Stimulated activated CD8-positive, alpha-beta memory T cell treated with anti-CD3 and anti-CD28 coated beads, Interleukin-12 subunit alpha, Interleukin-12 subunit beta, amount 100 ng/mL, for 1 hour (primary cell): ENCODE results near the gene RANGAP1.

ENCODE experiments used
- DNase-seq: peaks from one replicate; pipeline ENCODE4 v3.0.0-alpha.2; 2020; ENCODE audit warnings: low read depth

The RANGAP1 gene, protein sequence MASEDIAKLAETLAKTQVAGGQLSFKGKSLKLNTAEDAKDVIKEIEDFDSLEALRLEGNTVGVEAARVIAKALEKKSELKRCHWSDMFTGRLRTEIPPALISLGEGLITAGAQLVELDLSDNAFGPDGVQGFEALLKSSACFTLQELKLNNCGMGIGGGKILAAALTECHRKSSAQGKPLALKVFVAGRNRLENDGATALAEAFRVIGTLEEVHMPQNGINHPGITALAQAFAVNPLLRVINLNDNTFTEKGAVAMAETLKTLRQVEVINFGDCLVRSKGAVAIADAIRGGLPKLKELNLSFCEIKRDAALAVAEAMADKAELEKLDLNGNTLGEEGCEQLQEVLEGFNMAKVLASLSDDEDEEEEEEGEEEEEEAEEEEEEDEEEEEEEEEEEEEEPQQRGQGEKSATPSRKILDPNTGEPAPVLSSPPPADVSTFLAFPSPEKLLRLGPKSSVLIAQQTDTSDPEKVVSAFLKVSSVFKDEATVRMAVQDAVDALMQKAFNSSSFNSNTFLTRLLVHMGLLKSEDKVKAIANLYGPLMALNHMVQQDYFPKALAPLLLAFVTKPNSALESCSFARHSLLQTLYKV

DNA sequence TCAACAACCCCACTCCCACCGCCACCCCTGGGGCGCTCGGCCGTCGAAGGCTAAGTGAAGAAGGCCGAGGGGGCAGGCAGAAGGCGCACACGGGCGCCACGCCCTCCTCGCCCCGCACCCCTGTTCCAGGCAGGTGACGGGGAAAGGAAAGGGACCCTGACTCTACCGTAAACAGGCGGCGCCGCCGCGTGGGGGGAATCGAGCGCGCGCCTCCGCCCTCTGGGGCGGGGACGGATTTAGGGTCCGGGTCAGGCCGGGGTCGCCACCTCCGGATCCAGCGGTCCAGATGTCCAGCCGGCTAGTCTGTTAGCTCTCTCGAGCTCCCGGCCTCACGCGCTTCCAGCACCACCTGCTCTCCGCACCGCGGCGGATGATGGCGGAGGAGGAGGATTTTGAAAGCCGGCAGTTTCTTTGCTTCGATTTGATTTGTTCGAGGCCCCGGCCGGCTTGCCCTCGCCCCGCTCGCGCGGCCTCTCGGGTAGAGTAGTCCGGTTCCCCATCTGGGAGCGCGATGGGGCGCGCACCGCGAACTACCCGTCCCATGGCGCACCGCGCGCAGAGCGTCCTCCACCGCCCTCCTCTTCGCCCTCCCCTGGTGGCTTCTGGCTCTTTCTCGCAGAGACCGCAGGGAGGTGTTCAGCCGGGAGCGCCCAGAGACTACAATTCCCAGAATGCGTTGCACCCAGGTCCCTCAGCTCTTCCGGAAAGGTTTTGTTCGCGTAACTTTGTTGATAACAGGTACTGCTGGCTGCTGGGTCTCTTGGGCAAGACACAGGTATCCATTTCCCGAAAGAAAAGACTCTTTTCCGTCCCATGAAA is at the start of gene RANGAP1:
Gene RANGAP1, minus strand, starts transcription at position 368 of the 819 bp plus-strand sequence. CDS start 5,143 bp downstream, outside the sequence.
- peak; percentile 96 for DNase-seq

DNA sequence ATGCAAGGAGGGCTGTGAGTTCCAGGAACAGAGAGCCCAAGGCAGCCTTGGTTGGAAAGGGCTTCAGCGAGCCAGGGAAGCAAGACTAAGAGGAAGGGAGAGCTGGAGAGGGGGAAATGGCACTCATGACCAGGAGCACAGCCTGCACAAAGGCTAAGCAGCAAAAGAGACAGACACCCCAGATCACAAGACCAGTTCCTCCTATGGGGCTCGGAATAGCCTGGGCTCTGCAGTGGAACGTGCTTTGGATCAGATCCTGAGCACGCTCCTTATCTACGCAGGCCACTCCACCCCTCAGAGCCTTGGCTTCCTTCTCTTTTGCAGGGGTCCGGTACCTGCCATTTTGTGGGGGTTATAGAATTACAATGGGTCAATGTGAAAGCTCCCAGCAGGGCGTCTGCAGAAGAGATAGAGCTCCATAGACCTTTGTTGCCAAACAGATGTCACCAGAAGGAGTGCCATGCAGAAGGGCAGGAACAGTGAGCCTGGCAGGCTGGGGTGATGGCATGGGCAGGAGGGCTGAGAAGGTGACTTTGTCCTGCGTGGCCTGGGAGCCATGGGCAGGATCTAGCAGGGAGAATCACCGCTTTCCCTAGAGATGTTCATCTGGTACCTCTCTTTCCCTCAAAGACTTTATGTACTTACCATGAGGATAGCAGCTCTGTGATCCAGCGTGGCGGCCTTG is 49.1 kb upstream of the RANGAP1 start:
- DNase-seq: no peak

DNA sequence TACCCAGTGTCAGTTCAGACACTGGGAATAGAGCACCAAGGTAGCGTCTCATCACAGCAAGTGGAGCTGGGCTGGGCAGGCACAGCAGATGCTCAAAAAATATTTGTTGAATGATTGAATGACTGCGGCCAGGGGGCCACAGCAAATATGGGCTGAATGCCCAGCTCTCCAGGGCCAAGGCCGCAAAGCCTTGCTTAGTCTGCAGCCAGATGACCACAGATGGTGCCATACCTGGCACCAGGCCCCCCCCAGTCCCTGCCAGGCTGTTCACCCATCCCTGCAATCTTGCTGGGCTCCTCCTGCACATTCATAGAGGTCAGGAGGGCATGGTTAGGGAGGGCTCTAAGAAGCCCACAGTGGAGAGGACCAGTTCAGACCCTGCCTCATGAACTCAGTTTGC is 48.2 kb upstream of the RANGAP1 start:
- DNase-seq: no peak

DNA sequence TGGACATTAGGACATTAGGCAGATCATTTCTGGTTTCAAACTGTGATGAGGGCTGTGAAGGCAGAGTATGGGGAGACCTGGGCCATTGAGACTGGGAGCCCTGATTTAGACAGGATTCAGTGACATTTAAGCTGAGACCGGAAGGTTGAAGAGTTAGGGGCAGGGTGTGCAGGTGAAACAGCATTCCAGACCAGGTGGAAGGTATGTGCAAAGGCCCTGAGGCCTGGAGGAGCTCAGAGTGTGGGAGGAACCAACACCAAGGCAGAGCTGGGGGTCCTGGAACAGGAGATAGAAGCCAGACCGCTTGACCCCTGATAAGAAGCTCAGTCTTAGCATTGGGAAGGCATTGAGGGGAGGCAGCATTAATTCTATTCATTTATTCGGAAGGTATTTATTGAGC is 47.8 kb upstream of the RANGAP1 start:
- DNase-seq: no peak

DNA sequence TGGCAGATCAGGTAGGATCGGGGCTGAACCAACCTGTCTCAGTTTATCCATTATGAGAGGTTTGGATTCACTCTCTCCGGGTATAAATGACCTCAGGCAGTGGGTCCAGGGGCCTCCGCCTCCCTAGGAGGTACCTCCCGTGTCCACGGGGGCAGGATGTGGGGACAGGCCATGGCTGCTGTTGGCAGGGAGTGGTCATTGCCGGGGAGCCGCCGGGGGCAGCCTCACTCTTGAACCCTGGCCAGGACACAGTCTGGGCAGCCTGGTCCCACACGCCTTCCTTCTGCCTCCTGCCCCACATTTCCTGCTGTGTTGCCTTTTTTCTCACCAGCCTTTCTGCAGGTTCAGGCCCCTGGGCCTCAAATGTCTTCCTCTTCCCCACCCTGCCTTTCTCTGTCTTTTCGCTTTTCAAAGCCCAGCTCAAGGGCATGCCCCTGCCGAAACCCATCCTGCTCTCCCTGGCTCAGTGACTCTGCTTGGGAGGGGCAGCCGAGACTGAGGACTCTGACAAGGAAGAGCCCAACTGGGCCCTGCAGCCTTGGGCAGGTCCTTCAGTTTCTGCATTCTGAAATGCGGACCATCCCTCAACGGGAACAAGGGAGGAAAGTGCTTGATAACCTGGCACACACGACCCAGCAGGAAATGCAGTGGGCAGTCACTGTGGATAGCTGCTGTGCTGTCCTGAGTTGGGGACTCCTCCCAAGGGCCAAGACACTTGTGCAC is 46.4 kb upstream of the RANGAP1 start:
- no peak for DNase-seq

DNA sequence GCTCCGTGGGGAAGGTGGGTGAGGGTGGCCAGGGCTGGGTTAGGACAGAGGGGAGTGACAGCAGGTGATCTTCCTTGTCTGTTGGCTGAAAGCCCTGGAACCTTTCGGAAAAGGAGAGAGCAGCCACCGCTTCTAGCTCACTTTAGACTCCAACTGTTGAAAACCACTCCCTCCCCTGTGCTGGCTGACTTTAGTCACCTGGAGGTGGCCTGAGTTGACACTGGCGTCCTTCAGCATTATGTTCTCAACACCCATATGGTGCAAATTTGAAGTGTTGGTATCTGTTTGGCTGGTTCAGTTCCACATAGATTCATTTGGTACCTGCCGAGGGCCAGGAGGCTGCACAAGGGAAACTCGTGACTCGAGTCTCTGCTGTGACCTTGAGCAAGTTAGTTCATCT is 44.2 kb upstream of the RANGAP1 start:
- no peak for DNase-seq

DNA sequence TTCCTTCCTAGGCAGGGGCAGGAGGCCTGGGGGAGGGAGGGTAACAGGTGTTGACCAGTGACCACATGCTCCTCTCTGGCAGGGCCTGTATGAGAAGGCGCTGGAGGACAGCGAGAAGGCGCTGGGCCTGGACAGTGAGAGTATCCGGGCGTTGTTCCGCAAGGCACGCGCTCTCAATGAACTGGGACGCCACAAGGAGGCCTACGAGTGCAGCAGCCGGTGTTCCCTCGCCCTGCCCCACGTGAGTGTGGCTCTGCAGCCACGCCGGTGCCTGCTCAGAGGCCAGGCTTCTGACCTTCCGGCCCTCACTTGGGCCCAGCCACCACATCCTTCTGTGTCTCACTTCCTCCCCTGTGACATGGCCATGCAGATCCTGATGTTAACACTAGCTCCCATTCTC is 41.1 kb upstream of the RANGAP1 start:
- DNase-seq: no peak

DNA sequence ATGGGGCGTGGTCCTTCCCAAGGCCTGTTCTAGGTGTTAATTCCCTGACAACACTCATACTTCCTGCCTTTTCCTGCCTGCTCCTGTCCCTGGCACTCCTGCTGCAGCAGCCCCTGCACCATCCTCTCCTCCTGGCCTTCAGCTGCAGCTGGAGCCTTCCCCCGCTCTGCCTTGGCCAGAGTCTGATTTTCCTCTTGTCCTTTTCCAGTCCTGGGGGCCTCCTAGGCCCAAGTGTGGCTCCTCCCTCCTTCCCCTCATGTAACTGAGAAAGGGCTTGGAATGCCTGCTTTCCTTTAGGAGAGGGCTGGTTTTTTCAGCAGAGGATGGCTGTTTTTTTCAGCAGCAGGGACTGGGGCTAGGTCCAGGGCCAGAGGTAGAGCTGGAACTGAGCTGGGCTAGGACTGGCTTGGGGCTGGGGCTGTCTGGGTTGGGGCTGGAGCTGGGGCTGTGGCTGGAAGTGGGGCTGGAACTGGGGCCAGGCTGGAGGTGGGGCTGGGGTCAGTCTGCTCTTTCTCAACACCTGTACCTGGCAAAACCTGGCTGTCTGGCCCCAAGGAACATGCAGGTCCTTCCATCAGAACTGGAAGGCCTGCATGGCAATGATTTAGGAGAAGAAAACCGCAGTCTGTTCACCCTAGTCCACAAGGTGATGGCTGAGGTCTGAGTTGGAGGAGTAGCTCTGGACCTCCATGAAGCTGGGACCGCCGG is 39.0 kb upstream of the RANGAP1 start:
- DNase-seq: no peak

DNA sequence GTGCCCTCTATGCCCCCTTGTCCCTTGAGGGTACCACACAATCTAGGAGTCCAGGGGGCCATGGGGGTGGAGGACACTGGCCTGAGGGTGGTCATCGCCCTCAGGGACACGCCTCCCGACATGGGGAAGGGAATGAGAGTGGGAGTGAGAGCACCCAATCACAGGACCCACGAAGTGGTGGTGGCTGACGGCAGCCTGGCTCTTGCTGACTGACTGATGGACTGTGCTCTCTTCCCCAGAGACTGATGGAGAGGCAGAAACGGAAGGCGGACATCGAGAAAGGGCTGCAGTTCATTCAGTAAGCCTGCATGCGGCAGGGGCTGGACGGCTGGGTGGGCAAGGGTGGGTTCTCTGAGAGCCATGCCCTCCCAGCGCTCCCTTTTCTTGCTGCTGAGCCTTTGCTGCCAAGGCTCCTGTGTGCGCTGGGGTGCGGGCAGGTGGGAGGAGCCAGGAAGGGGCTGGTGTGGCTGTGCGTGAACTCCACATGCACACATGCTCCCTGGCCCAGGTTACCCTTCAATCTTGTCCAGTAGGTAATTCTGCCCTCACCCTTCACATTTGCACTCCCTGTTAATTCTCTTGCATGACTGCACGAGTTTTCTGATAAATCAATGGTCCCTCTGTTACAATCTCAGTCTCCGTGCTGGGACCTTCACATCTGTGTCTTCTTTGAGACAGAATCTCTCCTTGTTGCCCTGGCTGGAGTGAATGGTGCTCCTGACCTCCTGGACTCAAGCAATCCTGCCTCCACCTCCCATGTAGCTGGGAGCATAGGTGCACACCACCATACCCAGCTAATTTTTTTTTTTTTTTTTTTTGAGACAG is 34.6 kb upstream of the RANGAP1 start:
- DNase-seq: no peak

DNA sequence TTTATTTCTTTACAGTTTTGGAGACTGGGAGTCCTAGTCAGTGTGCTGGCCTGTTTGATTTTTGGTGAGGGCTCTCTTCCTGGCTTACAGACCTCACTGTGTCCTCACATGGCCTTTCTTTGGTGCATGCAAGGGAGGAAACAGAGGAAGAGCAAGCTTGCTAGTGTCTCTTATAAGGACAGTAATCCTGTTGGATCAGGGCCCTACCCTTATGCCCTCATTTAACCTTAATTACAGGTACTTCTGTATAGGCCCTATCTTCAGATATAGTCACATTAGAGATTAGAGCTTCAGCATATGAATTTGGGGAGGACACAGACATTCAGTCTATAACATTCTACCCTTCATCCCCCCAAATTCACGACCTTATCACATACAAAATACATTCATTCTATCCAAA is 29.6 kb upstream of the RANGAP1 start:
- no peak for DNase-seq

DNA sequence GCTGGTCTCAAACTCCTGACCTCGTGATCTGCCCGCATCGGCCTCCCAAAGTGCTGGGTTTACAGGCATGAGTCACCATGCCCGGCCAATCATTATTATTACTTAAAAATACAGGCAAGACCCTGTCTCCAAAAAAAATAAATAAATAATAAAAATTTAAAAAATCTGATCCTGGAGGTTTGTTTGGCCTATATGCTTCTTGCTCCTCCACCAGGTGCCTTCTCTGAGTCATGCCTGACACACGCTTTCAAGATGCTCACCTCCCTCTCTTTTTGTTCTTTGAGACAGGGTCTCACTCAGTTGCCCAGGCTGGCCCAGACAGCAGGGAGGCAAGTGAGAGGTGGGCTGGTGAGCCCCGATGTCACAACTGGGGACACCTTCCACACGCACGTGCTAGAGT is 28.8 kb upstream of the RANGAP1 start:
- DNase-seq: no peak

DNA sequence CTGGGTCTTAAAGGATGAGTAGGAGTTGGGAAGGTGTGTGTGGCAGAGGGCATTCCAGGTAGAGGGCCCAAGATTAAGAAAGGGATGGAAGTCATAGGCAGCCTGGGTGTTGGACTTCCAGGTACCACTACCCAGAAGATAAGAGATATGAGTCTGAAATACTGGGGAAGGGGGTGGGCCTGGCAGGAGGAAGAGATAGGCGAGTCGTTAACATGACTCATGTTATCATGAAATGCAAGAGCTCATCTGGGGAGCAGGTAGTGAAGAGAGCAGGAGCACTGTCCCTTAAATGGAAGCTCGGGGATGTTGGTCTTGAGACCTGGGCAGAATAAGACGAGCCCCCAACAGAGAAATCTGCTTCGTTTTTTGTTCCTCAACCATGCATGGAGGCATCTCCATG is 25.5 kb upstream of the RANGAP1 start:
- no peak for DNase-seq

DNA sequence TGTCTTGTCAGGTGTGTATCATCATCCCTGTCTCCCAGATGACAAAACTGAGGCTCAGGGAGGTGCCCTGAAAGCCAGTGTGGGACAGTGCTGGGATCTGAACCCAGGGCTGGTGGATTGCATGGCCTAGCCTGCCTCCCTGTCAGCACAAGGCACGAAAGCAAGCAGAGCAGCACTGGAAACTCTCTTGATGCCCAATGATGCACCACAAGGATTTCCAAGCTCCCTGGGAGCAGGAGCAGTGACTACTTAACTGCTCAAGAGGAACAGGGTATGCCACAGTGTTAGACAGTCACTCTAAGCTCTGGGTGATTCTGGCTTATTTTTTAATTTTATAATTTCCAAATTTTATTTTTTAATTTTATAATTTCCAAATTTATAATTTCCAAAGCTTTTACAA is 24.3 kb upstream of the RANGAP1 start:
- no peak for DNase-seq

DNA sequence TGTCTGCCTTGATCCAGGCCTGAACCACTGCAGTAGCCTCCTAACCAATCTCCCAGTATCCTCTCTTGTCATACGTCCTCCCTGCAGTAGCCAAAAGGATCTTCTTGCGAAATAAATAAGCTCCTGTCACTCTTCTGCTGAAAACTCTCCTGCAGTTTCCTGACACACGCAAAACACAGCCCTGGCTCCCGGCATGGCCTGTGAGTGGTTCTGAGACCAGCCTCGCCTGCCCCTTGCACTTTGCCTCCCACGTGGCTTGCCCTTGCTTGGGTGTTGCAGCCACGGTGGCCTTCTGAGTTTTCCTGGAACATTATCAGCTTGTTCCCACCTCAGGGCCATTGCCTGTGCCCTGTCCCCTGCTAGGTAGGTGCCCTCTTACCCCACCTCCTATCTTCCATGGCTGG is 22.6 kb upstream of the RANGAP1 start:
- DNase-seq: no peak

DNA sequence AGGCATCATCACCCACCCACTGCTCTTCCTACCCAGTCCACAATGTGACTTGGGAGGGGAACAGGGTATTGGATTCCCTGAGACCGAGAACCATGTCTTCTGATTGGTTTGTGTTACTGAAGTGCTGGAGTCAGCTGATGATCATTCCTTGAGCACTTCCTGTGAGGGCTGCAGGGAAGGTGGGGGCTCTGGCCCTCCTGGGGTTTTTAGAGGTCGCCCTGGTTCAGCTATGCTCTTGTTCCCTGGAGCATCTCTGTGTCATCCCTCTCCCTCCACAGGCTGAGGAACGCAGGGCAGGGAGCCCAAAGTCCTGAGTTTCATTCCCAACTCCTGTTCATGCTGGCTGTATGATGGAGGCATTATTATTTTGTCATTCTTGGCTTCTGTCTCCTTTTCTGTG is 22.1 kb upstream of the RANGAP1 start:
- no peak for DNase-seq

DNA sequence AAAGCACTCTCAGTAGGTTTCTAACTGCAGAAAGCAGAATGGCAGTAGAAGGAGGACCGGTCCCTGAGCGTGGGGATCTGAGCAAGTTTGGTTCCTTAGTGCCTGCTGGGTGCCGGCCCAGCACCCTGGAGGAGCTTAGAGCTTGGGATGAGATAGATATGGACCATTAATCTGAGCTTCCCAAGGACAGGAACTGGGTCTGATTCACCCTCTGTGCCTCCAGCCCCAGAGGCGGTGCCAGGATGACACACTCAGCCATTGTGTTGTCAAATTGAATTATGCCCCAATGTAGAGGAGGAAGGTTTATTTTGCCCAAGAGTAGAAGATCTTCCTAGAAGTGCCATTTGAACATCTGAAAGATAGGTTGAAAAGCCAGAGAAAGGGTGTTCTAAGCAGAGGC is 19.7 kb upstream of the RANGAP1 start:
- DNase-seq: no peak

DNA sequence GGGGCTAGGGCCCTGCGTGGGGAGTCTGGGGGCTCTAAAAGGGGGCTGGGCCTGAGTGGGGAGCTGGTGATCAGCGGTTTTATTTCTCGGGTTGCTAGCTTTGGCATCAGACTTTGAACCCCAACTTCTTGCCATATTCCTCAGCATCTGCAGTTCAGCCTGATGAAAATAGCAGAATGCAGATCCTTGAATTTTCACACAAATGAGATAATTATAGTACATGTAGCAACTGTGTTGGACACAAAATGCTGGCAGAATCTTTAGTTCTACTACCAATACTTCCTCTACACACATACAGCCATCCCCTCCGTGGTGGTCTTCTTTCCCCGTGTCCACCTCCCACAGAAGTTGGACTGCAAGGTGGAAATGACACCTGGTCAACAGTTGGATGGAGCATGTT is 16.8 kb upstream of the RANGAP1 start:
- DNase-seq: no peak

DNA sequence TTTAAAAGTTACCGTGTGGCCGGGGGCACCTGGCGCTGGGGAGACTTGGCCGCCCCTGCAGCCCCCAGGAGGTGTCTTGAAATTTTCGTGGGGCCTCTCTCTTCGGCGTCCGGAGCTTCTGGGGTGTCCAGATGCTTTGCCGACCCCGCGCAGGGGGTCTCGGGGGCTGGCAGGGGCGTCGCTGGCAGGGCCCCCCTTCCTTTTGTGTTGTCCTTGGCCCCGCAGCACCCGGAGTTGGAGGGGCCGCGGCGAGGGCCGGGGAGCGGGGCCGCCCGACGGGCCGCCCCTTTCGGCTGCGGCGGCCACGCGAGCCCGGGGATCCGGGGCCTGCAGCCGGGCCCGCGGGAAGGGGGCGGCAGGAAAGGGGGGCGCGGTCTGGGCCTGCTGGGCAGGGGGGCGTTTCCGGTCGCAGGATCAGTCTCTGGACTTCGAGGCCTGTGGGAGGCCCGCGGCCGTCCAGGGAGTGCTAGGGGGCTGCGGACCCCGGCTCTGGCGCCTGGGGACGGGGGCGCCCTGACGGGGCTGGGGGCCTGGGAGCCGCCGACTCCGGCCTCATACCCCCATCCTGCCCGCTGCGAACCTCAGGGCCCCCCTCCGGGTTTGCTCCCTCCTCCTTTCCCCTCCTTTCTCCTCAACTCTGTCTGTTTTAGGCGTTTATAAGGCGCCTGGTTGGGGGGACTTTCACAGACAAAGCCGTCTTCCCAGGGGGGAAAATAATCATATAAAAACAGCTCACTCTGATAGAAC is 16.2 kb upstream of the RANGAP1 start:
- no peak for DNase-seq
